ENCODE data around the gene OLIG2. TPM values are rescaled to one million over a fixed set of nuclear protein-coding genes. Genes with fewer than 3 reads are reported as not detected.

Gene OLIG2
- total and polyA plus RNA-seq, 2 of the 13 experiments (the other 11 are each of a cell fraction or from before 2014, with no cell fraction given): not detected

- ATAC-seq: no peak
- Histone ChIP-seq H3K9ac (ENCODE audit: insufficient read depth, low read depth, low read length) (no peak overlapping the region), H4K20me1 (ENCODE audit: insufficient read depth, low read length) (no peaks in the 10 kb centered on the region), H3K9me3 (ENCODE audit: low read length) (no peaks in the 10 kb centered on the region), H3K4me1 (ENCODE audit: insufficient read depth, low read length) (no peaks in the 10 kb centered on the region), H3K79me2 (ENCODE audit: insufficient read depth, low read length) (no peaks in the 10 kb centered on the region), H3K4me3 (replicated peaks in 1 of 3; ENCODE audit: insufficient read depth in 1 of 3, low read depth in 2 of 3, low read length in 3 of 3) (no peak overlapping the region), H3K4me2 (ENCODE audit: low read depth, low read length) (no peak overlapping the region), H3K27me3 (ENCODE audit: control insufficient read depth in 1 of 2, insufficient read depth in 2 of 2, low read length in 2 of 2) (peaks cover 20 to 94% of the 10 kb centered on the region in 2 experiments), H3K36me3 (replicated peaks in 1 of 2; ENCODE audit: control insufficient read depth in 1 of 2, insufficient read depth in 2 of 2, low read length in 2 of 2) (no peaks in the 10 kb centered on the region), H3K27ac (ENCODE audit: extremely low read length, insufficient read depth, low read length) (no peak overlapping the region), H2AFZ (ENCODE audit: low read length) (no peak overlapping the region)
- TF ChIP-seq ZNF468 (CRISPR knock-in tag; IDR thresholded peaks at IDR 0.05) (no peak), WIZ (CRISPR knock-in tag; IDR thresholded peaks at IDR 0.05) (no peak), THAP8 (CRISPR knock-in tag; IDR thresholded peaks at IDR 0.05; ENCODE audit: borderline replicate concordance) (no peak), ZBTB26 (CRISPR knock-in tag; IDR thresholded peaks at IDR 0.05; ENCODE audit: borderline replicate concordance) (no peak)
- CTCF ChIA-PET (ENCODE audit: low intra/inter-chr PET ratio, low total read pairs): no interaction called here
- POLR2A ChIA-PET: no interaction called here
- no peak for FAIRE-seq
- no TSS peak for BruUV-seq (replicated peaks)
- 51% methylated on average over 19 of the region's 54 CpGs for WGBS (ENCODE audit: low lambda C conversion rate)
- no peak for DNase-seq (ENCODE audit: low spot score)
- intact Hi-C loops (cut with micrococcal nuclease; ENCODE audit: unreplicated experiment) (no loop called here), in situ Hi-C loops (cut with HindIII; ENCODE audit: extremely low pct_ligation_motif_present, low pct_unique_long_range_greater_than_20kb) (no loop called here)
Measured at GRCh38 chr21:33026878-33027400, 1.2 kb downstream of the OLIG2 start.

- Histone ChIP-seq H2AFZ (ENCODE audit: low read length) (no peak overlapping the region), H3K36me3 (replicated peaks in 1 of 2; ENCODE audit: control insufficient read depth in 1 of 2, insufficient read depth in 2 of 2, low read length in 2 of 2) (no peaks in the 10 kb centered on the region), H4K20me1 (ENCODE audit: insufficient read depth, low read length) (no peaks in the 10 kb centered on the region), H3K9ac (ENCODE audit: insufficient read depth, low read depth, low read length) (no peak overlapping the region), H3K79me2 (ENCODE audit: insufficient read depth, low read length) (no peaks in the 10 kb centered on the region), H3K4me3 (replicated peaks in 1 of 3; ENCODE audit: insufficient read depth in 1 of 3, low read depth in 2 of 3, low read length in 3 of 3) (no peak overlapping the region), H3K27me3 (ENCODE audit: control insufficient read depth in 1 of 2, insufficient read depth in 2 of 2, low read length in 2 of 2) (peaks cover 19 to 91% of the 10 kb centered on the region in 2 experiments; a peak in 4 of 5 replicates), H3K4me2 (ENCODE audit: low read depth, low read length) (no peak overlapping the region), H3K4me1 (ENCODE audit: insufficient read depth, low read length) (no peaks in the 10 kb centered on the region), H3K9me3 (ENCODE audit: low read length) (no peaks in the 10 kb centered on the region), H3K27ac (ENCODE audit: extremely low read length, insufficient read depth, low read length) (no peak overlapping the region)
- DNase-seq (ENCODE audit: low spot score) (no peak), ATAC-seq (no peak), FAIRE-seq (no peak)
- no TSS peak for BruUV-seq (replicated peaks)
- POLR2A ChIA-PET: no interaction called here
- in situ Hi-C loops (cut with HindIII; ENCODE audit: extremely low pct_ligation_motif_present, low pct_unique_long_range_greater_than_20kb) (no loop called here), intact Hi-C loops (cut with micrococcal nuclease; ENCODE audit: unreplicated experiment) (no loop called here)
- 21% methylated on average over 6 of the region's 85 CpGs for WGBS (ENCODE audit: low lambda C conversion rate)
- CTCF ChIA-PET (ENCODE audit: low intra/inter-chr PET ratio, low total read pairs): no interaction called here
- TF ChIP-seq ZNF382 (CRISPR knock-in tag; IDR thresholded peaks at IDR 0.05; ENCODE audit: borderline replicate concordance): no peak
- TF ChIP-seq BCL6 (CRISPR knock-in tag; IDR thresholded peaks at IDR 0.05): no peak
- TF ChIP-seq ZNF772 (CRISPR knock-in tag; IDR thresholded peaks at IDR 0.05): no peak
- no peak for TF ChIP-seq HMG20B (CRISPR knock-in tag; conservative IDR thresholded peaks at IDR 0.05)
- no peak for TF ChIP-seq ISX (CRISPR knock-in tag; conservative IDR thresholded peaks at IDR 0.05)
- no peak for TF ChIP-seq ZNF749 (CRISPR knock-in tag; IDR thresholded peaks at IDR 0.05; ENCODE audit: borderline replicate concordance)
- TF ChIP-seq FOXA3 (CRISPR knock-in tag; IDR thresholded peaks at IDR 0.05): no peak
- TF ChIP-seq SIN3A (IDR thresholded peaks at IDR 0.05; ENCODE audit: borderline replicate concordance, low read depth, low read length): no peak
- TF ChIP-seq MXD4 (CRISPR knock-in tag; IDR thresholded peaks at IDR 0.05): no peak
- TF ChIP-seq RCOR2 (CRISPR knock-in tag; IDR thresholded peaks at IDR 0.05): no peak
- no peak for TF ChIP-seq HNRNPL (IDR thresholded peaks at IDR 0.05; ENCODE audit: low read depth, low read length)
- no peak for TF ChIP-seq ZNF878 (CRISPR knock-in tag; IDR thresholded peaks at IDR 0.05)
- no peak for TF ChIP-seq ZNF136 (CRISPR knock-in tag; IDR thresholded peaks at IDR 0.05; ENCODE audit: low read depth)
- no peak for TF ChIP-seq CBX5 (CRISPR knock-in tag; IDR thresholded peaks at IDR 0.05; ENCODE audit: borderline replicate concordance)
Measured at GRCh38 chr21:33027401-33028286, 1.9 kb downstream of the OLIG2 start.

Measured in HepG2 (cell line).